CD8-positive, alpha-beta memory T cell (primary cell): ENCODE results near the gene PPA2. TPM values are rescaled to one million over a fixed set of nuclear protein-coding genes. Genes with fewer than 3 reads are reported as not detected.

ENCODE experiments used
- CTCF ChIA-PET: fragments of 350-600 bp; sonication (Branson Sonifier 250); formaldehyde crosslinking; loops from one replicate; lab custom pipeline; 2021; ENCODE audit warnings: antibody characterized with exemption; lab: Charles Lee
- POLR2A ChIA-PET: fragments of 350-600 bp; sonication (Branson Sonifier 250); formaldehyde crosslinking; loops from one replicate; lab custom pipeline; 2021; ENCODE audit warnings: antibody characterized with exemption; lab: Charles Lee
- DNase-seq, 5 donors: peaks; one replicate each; pipeline versions ENCODE4 v3.0.0 to v3.0.0-alpha.2; 2020 to 2022; ENCODE audit warnings: mixed read lengths in 1 of 5
- H3K27ac ChIP-seq: one replicate; pipeline ENCODE4 v1.7.0; 2013; ENCODE audit warnings: low read depth, mild to moderate bottlenecking, low read length, moderate library complexity
- H3K27me3 ChIP-seq: 2 replicates; pipeline ENCODE4 v1.7.0; 2013; ENCODE audit warnings: low read length, mild to moderate bottlenecking; ENCODE audit not compliant: insufficient read depth, poor library complexity, severe bottlenecking
- H3K36me3 ChIP-seq: 2 replicates; pipeline ENCODE4 v1.7.0; 2013; ENCODE audit warnings: mild to moderate bottlenecking, low read length, moderate library complexity; ENCODE audit not compliant: insufficient read depth
- H3K4me1 ChIP-seq: 2 replicates; pipeline ENCODE4 v1.7.0; 2013; ENCODE audit warnings: mild to moderate bottlenecking, low read length, moderate library complexity; ENCODE audit not compliant: insufficient read depth
- H3K4me3 ChIP-seq: 2 replicates; pipeline ENCODE4 v1.7.0; 2013; ENCODE audit warnings: mild to moderate bottlenecking, low read length
- H3K9me3 ChIP-seq: 2 replicates; pipeline ENCODE4 v1.7.0; 2013; ENCODE audit warnings: mild to moderate bottlenecking, low read length
- H3K27ac Mint-ChIP-seq, 8 donors: one replicate each; pipeline ENCODE4 v1.8.0; 2020 to 2021; ENCODE audit warnings: mixed read lengths in 8 of 8, mild to moderate bottlenecking in 6 of 8, inconsistent platforms in 3 of 8, moderate library complexity in 3 of 8
- H3K27me3 Mint-ChIP-seq, 2 donors: one replicate each; pipeline ENCODE4 v1.8.0; 2020 to 2021; ENCODE audit warnings: mixed read lengths in 2 of 2, mild to moderate bottlenecking in 1 of 2, moderate library complexity in 1 of 2
- H3K36me3 Mint-ChIP-seq, 3 donors: one replicate each; pipeline ENCODE4 v1.8.0; 2020 to 2021; ENCODE audit warnings: mixed read lengths in 3 of 3, inconsistent platforms in 1 of 3, mild to moderate bottlenecking in 1 of 3
- H3K4me1 Mint-ChIP-seq, 3 donors: one replicate each; pipeline ENCODE4 v1.8.0; 2020 to 2021; ENCODE audit warnings: mixed read lengths in 3 of 3, inconsistent platforms in 1 of 3, mild to moderate bottlenecking in 1 of 3
- H3K4me3 Mint-ChIP-seq, 7 donors: one replicate each; pipeline ENCODE4 v1.8.0; 2020 to 2021; ENCODE audit warnings: mixed read lengths in 7 of 7, mild to moderate bottlenecking in 6 of 7, moderate library complexity in 4 of 7, inconsistent platforms in 2 of 7
- H3K9me3 Mint-ChIP-seq, 5 donors: one replicate each; pipeline ENCODE4 v1.8.0; 2020 to 2022; ENCODE audit warnings: mixed read lengths in 5 of 5, mild to moderate bottlenecking in 3 of 5, moderate library complexity in 2 of 5, inconsistent platforms in 1 of 5
- polyA plus RNA-seq: library from polyadenylated mRNA; unstranded; fragments of 300-500 nt; fragmentation: Illumina TruSeq; gene quantifications from one replicate; pipeline ENCODE4 v1.2.3, GENCODE V29; 2021
- total RNA-seq, 2 experiments: library from RNA; stranded (reverse); gene quantifications; one replicate each; pipeline ENCODE4 v1.2.3, GENCODE V29; 2021

PPA2 gene
- total and polyA plus RNA-seq, 3 experiments from 2014 or later = 98.6 to 140 (median 113) TPM

GRCh38 chr4:105329081-105329480, 144.8 kb downstream of the PPA2 start:
- Mint-ChIP-seq H3K4me3 (no peak overlapping the region), H3K27ac (no peak overlapping the region), H3K36me3 (peaks cover 1 to 28% (median 7%) of the 10 kb centered on the region in 3 donors), H3K4me1 (peaks cover 8 to 12% (median 10%) of the 10 kb centered on the region in 3 donors), H3K27me3 (peaks cover 0 to 1% of the 10 kb centered on the region in 2 donors), H3K9me3 (no peaks in the 10 kb centered on the region)
- ChIA-PET CTCF (no interaction called here), POLR2A (no interaction called here)
- Histone ChIP-seq H3K27me3 (no peaks in the 10 kb centered on the region), H3K4me3 (no peak overlapping the region), H3K36me3 (no peaks in the 10 kb centered on the region), H3K27ac (no peak overlapping the region), H3K9me3 (no peaks in the 10 kb centered on the region), H3K4me1 (no peaks in the 10 kb centered on the region)
- peak in 1 of 5 donors; percentile 0 for DNase-seq

- Mint-ChIP-seq H3K4me3 (no peak overlapping the region), H3K9me3 (peaks cover 0 to 3% (median 0%) of the 10 kb centered on the region in 5 donors), H3K4me1 (peaks cover 8 to 12% (median 10%) of the 10 kb centered on the region in 3 donors), H3K27ac (no peak overlapping the region), H3K27me3 (peaks cover 0 to 1% of the 10 kb centered on the region in 2 donors), H3K36me3 (peaks cover 1 to 20% (median 2%) of the 10 kb centered on the region in 3 donors)
- Histone ChIP-seq H3K36me3 (no peaks in the 10 kb centered on the region), H3K4me3 (no peak overlapping the region), H3K4me1 (no peaks in the 10 kb centered on the region), H3K27me3 (no peaks in the 10 kb centered on the region), H3K27ac (no peak overlapping the region), H3K9me3 (no peaks in the 10 kb centered on the region)
- POLR2A ChIA-PET = no interaction called here
- DNase-seq = no peak
- CTCF ChIA-PET = no interaction called here
Observed at GRCh38 chr4:105327956-105328355, 145.9 kb downstream of the PPA2 start.

GRCh38 chr4:105327222-105327621, 146.6 kb downstream of the PPA2 start:
- Mint-ChIP-seq H3K36me3 (peaks cover under 1 to 13% (median 1%) of the 10 kb centered on the region in 3 donors), H3K27ac (no peak overlapping the region), H3K4me3 (no peak overlapping the region), H3K9me3 (peaks cover 0 to 3% (median 0%) of the 10 kb centered on the region in 5 donors), H3K27me3 (peaks cover 0 to 1% of the 10 kb centered on the region in 2 donors), H3K4me1 (peaks cover 8 to 12% (median 10%) of the 10 kb centered on the region in 3 donors)
- H3K27ac ChIP-seq = no peak overlapping the region
- POLR2A ChIA-PET = interaction anchor here (0.6 kb wide), 1 partner anchor 116 kb away, joined by 3 read pairs; no protein-coding TSS in a partner anchor
- H3K4me3 ChIP-seq = no peak overlapping the region
- no peaks in the 10 kb centered on the region for H3K27me3 ChIP-seq
- DNase-seq = no peak
- no peaks in the 10 kb centered on the region for H3K36me3 ChIP-seq
- no peaks in the 10 kb centered on the region for H3K9me3 ChIP-seq
- CTCF ChIA-PET = no interaction called here
- no peaks in the 10 kb centered on the region for H3K4me1 ChIP-seq

Other genes starting within 250 kb of the PPA2 start
- gene ARHGEF38, start 78.6 kb upstream of the PPA2 start, total RNA-seq = not detected
- gene ARHGEF38, start 78.6 kb upstream of the PPA2 start, polyA plus RNA-seq = not detected
- 10 to 100 TPM; 20.2 to 21.8 TPM for gene INTS12, start 234.6 kb upstream of the PPA2 start, total RNA-seq
- gene INTS12, start 234.6 kb upstream of the PPA2 start, polyA plus RNA-seq = 27.3 TPM
- 10 to 100 TPM; 20.5 to 22.4 TPM for gene GSTCD, start 234.7 kb upstream of the PPA2 start, total RNA-seq
- 3.2 TPM for gene GSTCD, start 234.7 kb upstream of the PPA2 start, polyA plus RNA-seq